Breast epithelium (tissue), 4 donors: ENCODE measurements around the gene SLC66A2. TPM values are rescaled to one million over a fixed set of nuclear protein-coding genes. Genes with fewer than 3 reads are reported as not detected.

Experiments
- DNase-seq, 2 donors: peaks; one replicate each; pipeline ENCODE4 v3.0.0-alpha.2; 2019; ENCODE audit warnings: low spot score in 2 of 2
- H3K27ac ChIP-seq, 2 donors: fragments of 200-600 bp; sonication (generic) in 1 of 2; one replicate each; pipeline ENCODE4 v1.5.1; 2016 to 2019; ENCODE audit warnings: mild to moderate bottlenecking in 1 of 2
- H3K27me3 ChIP-seq, 2 donors: fragments of 200-600 bp; sonication (generic) in 1 of 2; one replicate each; pipeline versions ENCODE4 v1.5.1 to v1.6.0; 2017 to 2019; ENCODE audit warnings: control low read depth in 1 of 2, mild to moderate bottlenecking in 1 of 2
- H3K36me3 ChIP-seq: fragments of 200-600 bp; one replicate; pipeline ENCODE4 v1.5.1; 2019
- H3K4me1 ChIP-seq, 2 donors: fragments of 200-600 bp; sonication (generic); one replicate each; pipeline ENCODE4 v1.5.1; 2016 to 2019; ENCODE audit warnings: control low read depth in 1 of 2
- H3K4me3 ChIP-seq, 3 donors: fragments of 200-600 bp; sonication (generic); 1 replicate in 2 of 3; 2 replicates in 1 of 3; pipeline ENCODE4 v1.5.1; 2016 to 2019; ENCODE audit warnings: mild to moderate bottlenecking in 3 of 3, moderate library complexity in 2 of 3
- H3K9me3 ChIP-seq, 2 donors: fragments of 200-600 bp; sonication (generic) in 1 of 2; one replicate each; pipeline ENCODE4 v1.5.1; 2016 to 2019; ENCODE audit warnings: control low read depth in 1 of 2
- CTCF ChIP-seq, 3 donors: fragments of 450-650 bp; IDR thresholded peaks; one replicate each; pipeline ENCODE4 v1.5.1; 2016 to 2017; ENCODE audit warnings: antibody characterized with exemption in 3 of 3, mild to moderate bottlenecking in 3 of 3, moderate library complexity in 3 of 3
- POLR2A ChIP-seq: fragments of 450-650 bp; IDR thresholded peaks from one replicate; pipeline ENCODE4 v1.6.1; 2016; ENCODE audit warnings: antibody characterized with exemption, mild to moderate bottlenecking, moderate library complexity
- POLR2AphosphoS5 ChIP-seq, 3 donors: sonication (generic); formaldehyde crosslinking; IDR thresholded peaks; one replicate each; pipeline ENCODE4 v1.6.1; 2017; ENCODE audit warnings: antibody characterized with exemption in 3 of 3
- intact Hi-C: fragments of 100-400 bp; cut with DNase I; formaldehyde crosslinking; loops from one replicate; pipeline ENCODE4 v1.15.1; 2023; ENCODE audit warnings: low total_unique reads
- total RNA-seq, 3 donors: library from RNA; depleted of rRNA; stranded (reverse); fragments of >200 nt; gene quantifications; one replicate each; pipeline ENCODE4 v1.1.0, GENCODE V29; 2016

SLC66A2 gene
- total RNA-seq, 3 donors from 2014 or later, result 45.2 to 141 (median 65.9) TPM

DNA sequence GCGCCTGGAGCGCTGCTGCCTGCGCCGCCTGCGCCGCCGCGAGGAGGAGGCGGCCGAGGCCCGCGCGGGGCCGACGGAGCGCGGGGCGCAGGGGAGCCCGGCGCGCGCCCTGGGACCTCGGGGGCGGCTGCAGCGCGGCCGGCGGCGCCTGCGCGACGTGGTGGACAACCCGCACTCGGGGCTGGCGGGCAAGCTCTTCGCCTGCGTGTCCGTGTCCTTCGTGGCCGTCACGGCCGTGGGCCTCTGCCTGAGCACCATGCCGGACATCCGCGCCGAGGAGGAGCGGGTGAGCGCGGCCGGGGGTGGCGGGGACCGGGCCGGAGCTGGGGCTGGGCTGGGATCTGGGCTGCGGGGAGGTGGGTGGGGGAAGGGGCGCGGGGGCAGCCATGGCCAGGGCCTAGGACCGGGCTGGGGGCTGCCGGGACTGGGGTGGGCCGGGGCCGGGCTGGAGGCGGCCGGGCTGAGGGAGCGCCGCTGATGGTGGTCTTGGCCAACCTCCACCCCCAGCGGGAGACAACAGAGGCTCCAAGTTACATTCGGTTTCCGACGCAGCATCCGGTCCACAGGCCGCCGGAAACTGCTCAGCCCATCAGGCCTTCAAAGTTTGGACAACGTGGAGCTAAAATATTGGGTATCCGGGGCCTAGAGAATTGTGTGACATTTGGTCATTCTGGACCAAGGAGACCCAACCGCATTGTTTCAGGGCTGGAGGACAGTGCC, 87.3 kb downstream of the SLC66A2 start:
- peaks cover 0 to 5% of the 10 kb centered on the region in 2 donors for H3K27me3 ChIP-seq
- no peaks in the 10 kb centered on the region for H3K36me3 ChIP-seq
- intact Hi-C loops, result no loop called here
- no peak overlapping the region for H3K4me3 ChIP-seq
- peaks cover 12% of the 10 kb centered on the region in 2 donors for H3K9me3 ChIP-seq
- DNase-seq, result peak in 1 of 2 donors; percentile 12
- TF ChIP-seq POLR2AphosphoS5 (IDR thresholded peaks at IDR 0.05), result no peak
- TF ChIP-seq POLR2A, result no peak
- no peak for TF ChIP-seq CTCF (IDR thresholded peaks at IDR 0.05)
- no peaks in the 10 kb centered on the region for H3K4me1 ChIP-seq
- H3K27ac ChIP-seq, result no peak overlapping the region

- Histone ChIP-seq H3K9me3 (peaks cover 12% of the 10 kb centered on the region in 2 donors), H3K36me3 (no peaks in the 10 kb centered on the region), H3K4me3 (no peak overlapping the region), H3K27me3 (peaks cover 0 to 5% of the 10 kb centered on the region in 2 donors), H3K27ac (no peak overlapping the region), H3K4me1 (no peaks in the 10 kb centered on the region)
- DNase-seq, result peak in 1 of 2 donors; percentile 13
- no peak for TF ChIP-seq CTCF (IDR thresholded peaks at IDR 0.05)
- TF ChIP-seq POLR2AphosphoS5 (IDR thresholded peaks at IDR 0.05), result no peak
- TF ChIP-seq POLR2A, result no peak
- intact Hi-C loops, result no loop called here
Observed at GRCh38 chr18:79863161-79864005, 88.1 kb downstream of the SLC66A2 start.

DNA sequence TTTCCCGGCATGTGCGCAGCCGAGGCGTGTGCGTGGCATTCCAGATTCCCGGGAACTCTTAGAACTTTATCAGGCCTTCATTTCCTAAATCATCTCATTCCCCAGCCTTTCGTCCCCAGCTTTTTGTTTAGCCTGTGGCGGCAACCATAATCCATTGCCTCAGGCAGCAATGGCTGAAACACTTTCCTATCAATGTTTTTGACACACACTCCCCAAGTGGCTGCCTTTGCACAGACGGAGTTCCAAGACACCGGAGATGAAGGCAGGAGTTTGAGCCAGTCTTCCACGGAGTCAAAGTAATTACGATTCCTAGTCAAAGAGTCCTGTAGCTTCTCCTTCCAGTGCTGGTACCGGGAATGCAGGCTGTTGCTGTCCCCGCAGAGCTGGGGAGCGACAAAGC, 88.9 kb downstream of the SLC66A2 start:
- H3K27ac ChIP-seq, result no peak overlapping the region
- DNase-seq, result peak in 1 of 2 donors; percentile 3
- intact Hi-C loops, result no loop called here
- no peaks in the 10 kb centered on the region for H3K4me1 ChIP-seq
- no peaks in the 10 kb centered on the region for H3K36me3 ChIP-seq
- TF ChIP-seq POLR2A (no peak), CTCF (IDR thresholded peaks at IDR 0.05) (no peak), POLR2AphosphoS5 (IDR thresholded peaks at IDR 0.05) (no peak)
- peaks cover 10 to 12% of the 10 kb centered on the region in 2 donors for H3K9me3 ChIP-seq
- H3K27me3 ChIP-seq, result peaks cover 0 to 5% of the 10 kb centered on the region in 2 donors
- no peak overlapping the region for H3K4me3 ChIP-seq

- no peak for TF ChIP-seq POLR2AphosphoS5 (IDR thresholded peaks at IDR 0.05)
- no peak overlapping the region for H3K27ac ChIP-seq
- peaks cover 8 to 12% of the 10 kb centered on the region in 2 donors for H3K9me3 ChIP-seq
- peaks cover 0 to 5% of the 10 kb centered on the region in 2 donors for H3K27me3 ChIP-seq
- no peak for DNase-seq
- H3K4me3 ChIP-seq, result no peak overlapping the region
- intact Hi-C loops, result no loop called here
- no peaks in the 10 kb centered on the region for H3K36me3 ChIP-seq
- no peaks in the 10 kb centered on the region for H3K4me1 ChIP-seq
Observed at GRCh38 chr18:79861687-79862086, 89.8 kb downstream of the SLC66A2 start.

- intact Hi-C loops, result no loop called here
- TF ChIP-seq CTCF (IDR thresholded peaks at IDR 0.05), result no peak
- TF ChIP-seq POLR2AphosphoS5 (IDR thresholded peaks at IDR 0.05), result no peak
- TF ChIP-seq POLR2A, result no peak
- Histone ChIP-seq H3K4me3 (no peak overlapping the region), H3K27ac (no peak overlapping the region), H3K27me3 (peaks cover 0 to 5% of the 10 kb centered on the region in 2 donors), H3K36me3 (no peaks in the 10 kb centered on the region), H3K4me1 (no peaks in the 10 kb centered on the region), H3K9me3 (peaks cover 8 to 12% of the 10 kb centered on the region in 2 donors)
- DNase-seq, result peak in 1 of 2 donors; percentile 11
Observed at GRCh38 chr18:79859314-79859713, 92.1 kb downstream of the SLC66A2 start.
